ENCODE data around the gene USP17L22.
A peak's percentile ranks its signal among the peaks of the same experiment; 100 is the strongest.
"Not testable (repeated sequence)": the region's sequence is repeated elsewhere in the genome, so short reads cannot be mapped to it uniquely, and the experiment has no call there.

USP17L22 gene, protein sequence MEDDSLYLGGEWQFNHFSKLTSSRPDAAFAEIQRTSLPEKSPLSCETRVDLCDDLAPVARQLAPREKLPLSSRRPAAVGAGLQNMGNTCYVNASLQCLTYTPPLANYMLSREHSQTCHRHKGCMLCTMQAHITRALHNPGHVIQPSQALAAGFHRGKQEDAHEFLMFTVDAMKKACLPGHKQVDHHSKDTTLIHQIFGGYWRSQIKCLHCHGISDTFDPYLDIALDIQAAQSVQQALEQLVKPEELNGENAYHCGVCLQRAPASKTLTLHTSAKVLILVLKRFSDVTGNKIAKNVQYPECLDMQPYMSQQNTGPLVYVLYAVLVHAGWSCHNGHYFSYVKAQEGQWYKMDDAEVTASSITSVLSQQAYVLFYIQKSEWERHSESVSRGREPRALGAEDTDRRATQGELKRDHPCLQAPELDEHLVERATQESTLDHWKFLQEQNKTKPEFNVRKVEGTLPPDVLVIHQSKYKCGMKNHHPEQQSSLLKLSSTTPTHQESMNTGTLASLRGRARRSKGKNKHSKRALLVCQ

DNA sequence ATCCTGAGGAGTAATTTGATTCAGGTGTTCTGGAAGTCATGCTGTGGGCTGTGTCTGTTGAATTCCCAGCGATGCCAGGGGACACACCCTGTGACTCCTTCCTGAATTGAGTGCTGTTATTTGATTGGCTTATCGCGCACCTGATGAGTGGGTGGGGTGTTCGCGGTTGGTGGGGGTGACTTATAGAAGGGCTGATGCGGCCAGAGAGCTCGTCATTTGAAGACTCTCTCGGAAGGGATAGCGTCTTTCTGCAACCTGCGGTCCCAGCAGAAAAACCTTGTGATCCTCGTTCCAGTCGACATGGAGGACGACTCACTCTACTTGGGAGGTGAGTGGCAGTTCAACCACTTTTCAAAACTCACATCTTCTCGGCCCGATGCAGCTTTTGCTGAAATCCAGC, at the start of gene USP17L22:
Gene USP17L22 (plus strand): TSS at position 301 of the 400 bp plus-strand sequence. CDS start 0 bp downstream, at position 301.
- not testable (repeated sequence) for DNase-seq (ENCODE audit: low spot score)

DNA sequence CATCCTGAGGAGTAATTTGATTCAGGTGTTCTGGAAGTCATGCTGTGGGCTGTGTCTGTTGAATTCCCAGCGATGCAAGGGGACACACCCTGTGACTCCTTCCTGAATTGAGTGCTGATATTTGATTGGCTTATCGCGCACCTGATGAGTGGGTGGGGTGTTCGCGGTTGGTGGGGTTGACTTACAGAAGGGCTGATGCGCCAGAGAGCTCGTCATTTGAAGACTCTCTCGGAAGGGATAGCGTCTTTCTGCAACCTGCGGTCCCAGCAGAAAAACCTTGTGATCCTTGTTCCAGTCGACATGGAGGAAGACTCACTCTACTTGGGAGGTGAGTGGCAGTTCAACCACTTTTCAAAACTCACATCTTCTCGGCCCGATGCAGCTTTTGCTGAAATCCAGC, 47.6 kb upstream of the USP17L22 start, which contains the start of gene USP17L12:
Gene USP17L12 (plus strand): TSS at position 301 of the 400 bp plus-strand sequence. CDS start 0 bp downstream, at position 301.
- DNase-seq (ENCODE audit: low spot score) = not testable (repeated sequence)

DNA sequence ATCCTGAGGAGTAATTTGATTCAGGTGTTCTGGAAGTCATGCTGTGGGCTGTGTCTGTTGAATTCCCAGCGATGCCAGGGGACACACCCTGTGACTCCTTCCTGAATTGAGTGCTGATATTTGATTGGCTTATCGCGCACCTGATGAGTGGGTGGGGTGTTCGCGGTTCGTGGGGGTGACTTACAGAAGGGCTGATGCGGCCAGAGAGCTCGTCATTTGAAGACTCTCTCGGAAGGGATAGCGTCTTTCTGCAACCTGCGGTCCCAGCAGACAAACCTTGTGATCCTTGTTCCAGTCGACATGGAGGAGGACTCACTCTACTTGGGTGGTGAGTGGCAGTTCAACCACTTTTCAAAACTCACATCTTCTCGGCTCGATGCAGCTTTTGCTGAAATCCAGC, 42.8 kb upstream of the USP17L22 start, which contains the start of gene USP17L13:
Gene USP17L13 (plus strand): TSS at position 301 of the 400 bp plus-strand sequence. CDS start 0 bp downstream, at position 301.
- DNase-seq (ENCODE audit: low spot score) = not testable (repeated sequence)

DNA sequence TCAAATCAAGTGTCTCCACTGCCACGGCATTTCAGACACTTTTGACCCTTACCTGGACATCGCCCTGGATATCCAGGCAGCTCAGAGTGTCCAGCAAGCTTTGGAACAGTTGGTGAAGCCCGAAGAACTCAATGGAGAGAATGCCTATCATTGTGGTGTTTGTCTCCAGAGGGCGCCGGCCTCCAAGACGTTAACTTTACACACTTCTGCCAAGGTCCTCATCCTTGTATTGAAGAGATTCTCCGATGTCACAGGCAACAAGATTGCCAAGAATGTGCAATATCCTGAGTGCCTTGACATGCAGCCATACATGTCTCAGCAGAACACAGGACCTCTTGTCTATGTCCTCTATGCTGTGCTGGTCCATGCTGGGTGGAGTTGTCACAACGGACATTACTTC, 37.2 kb upstream of the USP17L22 start:
- DNase-seq (ENCODE audit: low spot score) = not testable (repeated sequence)

DNA sequence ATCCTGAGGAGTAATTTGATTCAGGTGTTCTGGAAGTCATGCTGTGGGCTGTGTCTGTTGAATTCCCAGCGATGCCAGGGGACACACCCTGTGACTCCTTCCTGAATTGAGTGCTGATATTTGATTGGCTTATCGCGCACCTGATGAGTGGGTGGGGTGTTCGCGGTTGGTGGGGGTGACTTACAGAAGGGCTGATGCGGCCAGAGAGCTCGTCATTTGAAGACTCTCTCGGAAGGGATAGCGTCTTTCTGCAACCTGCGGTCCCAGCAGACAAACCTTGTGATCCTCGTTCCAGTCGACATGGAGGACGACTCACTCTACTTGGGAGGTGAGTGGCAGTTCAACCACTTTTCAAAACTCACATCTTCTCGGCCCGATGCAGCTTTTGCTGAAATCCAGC, 33.3 kb upstream of the USP17L22 start, which contains the start of gene USP17L15:
Gene USP17L15 (plus strand): TSS at position 301 of the 400 bp plus-strand sequence. CDS start 0 bp downstream, at position 301.
- not testable (repeated sequence) for DNase-seq (ENCODE audit: low spot score)

DNA sequence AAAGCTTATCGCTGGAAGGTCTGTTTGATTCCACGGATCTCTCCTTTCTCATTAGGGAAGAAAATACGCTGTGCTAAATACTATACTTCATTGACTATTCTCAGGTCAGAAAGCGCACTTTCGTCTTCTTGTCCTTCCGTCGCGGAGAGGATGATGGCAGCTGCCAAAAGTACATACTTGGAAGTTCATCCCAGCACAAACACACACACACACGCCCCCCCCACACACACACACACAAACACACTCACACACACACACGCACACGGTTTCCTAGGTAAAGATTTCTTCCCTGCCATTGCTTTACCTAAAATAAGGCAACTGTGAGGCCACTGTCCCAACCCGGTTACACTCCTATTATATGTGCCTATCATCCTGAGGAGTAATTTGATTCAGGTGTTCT, 29.0 kb upstream of the USP17L22 start:
- not testable (repeated sequence) for DNase-seq (ENCODE audit: low spot score)

DNA sequence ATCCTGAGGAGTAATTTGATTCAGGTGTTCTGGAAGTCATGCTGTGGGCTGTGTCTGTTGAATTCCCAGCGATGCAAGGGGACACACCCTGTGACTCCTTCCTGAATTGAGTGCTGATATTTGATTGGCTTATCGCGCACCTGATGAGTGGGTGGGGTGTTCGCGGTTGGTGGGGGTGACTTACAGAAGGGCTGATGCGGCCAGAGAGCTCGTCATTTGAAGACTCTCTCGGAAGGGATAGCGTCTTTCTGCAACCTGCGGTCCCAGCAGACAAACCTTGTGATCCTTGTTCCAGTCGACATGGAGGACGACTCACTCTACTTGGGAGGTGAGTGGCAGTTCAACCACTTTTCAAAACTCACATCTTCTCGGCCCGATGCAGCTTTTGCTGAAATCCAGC, 23.8 kb upstream of the USP17L22 start, which contains the start of gene USP17L17:
Gene USP17L17 (plus strand): TSS at position 301 of the 400 bp plus-strand sequence. CDS start 0 bp downstream, at position 301.
- not testable (repeated sequence) for DNase-seq (ENCODE audit: low spot score)

DNA sequence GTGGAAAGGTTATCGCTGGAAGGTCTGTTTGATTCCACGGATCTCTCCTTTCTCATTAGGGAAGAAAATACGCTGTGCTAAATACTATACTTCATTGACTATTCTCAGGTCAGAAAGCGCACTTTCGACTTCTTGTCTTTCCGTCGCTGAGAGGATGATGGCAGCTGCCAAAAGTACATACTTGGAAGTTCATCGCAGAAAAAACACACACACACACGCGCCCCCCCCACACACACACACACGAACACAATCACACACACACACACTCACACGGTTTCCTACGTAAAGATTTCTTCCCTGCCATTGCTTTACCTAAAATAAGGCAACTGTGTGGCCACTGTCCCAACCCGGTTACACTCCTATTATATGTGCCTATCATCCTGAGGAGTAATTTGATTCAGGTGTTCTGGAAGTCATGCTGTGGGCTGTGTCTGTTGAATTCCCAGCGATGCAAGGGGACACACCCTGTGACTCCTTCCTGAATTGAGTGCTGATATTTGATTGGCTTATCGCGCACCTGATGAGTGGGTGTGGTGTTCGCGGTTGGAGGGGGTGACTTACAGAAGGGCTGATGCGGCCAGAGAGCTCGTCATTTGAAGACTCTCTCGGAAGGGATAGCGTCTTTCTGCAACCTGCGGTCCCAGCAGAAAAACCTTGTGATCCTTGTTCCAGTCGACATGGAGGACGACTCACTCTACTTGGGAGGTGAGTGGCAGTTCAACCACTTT, 19.3 kb upstream of the USP17L22 start, which contains the start of gene USP17L18:
Gene USP17L18 (plus strand): TSS at position 678 of the 728 bp plus-strand sequence. CDS start 0 bp downstream, at position 678.
- DNase-seq (ENCODE audit: low spot score) = peak; percentile 0

DNA sequence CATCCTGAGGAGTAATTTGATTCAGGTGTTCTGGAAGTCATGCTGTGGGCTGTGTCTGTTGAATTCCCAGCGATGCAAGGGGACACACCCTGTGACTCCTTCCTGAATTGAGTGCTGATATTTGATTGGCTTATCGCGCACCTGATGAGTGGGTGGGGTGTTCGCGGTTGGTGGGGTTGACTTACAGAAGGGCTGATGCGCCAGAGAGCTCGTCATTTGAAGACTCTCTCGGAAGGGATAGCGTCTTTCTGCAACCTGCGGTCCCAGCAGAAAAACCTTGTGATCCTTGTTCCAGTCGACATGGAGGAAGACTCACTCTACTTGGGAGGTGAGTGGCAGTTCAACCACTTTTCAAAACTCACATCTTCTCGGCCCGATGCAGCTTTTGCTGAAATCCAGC, 14.3 kb upstream of the USP17L22 start, which contains the start of gene USP17L19:
Gene USP17L19 (plus strand): TSS at position 301 of the 400 bp plus-strand sequence. CDS start 0 bp downstream, at position 301.
- not testable (repeated sequence) for DNase-seq (ENCODE audit: low spot score)

DNA sequence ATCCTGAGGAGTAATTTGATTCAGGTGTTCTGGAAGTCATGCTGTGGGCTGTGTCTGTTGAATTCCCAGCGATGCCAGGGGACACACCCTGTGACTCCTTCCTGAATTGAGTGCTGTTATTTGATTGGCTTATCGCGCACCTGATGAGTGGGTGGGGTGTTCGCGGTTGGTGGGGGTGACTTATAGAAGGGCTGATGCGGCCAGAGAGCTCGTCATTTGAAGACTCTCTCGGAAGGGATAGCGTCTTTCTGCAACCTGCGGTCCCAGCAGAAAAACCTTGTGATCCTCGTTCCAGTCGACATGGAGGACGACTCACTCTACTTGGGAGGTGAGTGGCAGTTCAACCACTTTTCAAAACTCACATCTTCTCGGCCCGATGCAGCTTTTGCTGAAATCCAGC, 9.6 kb upstream of the USP17L22 start, which contains the start of gene USP17L20:
Gene USP17L20 (plus strand): TSS at position 301 of the 400 bp plus-strand sequence. CDS start 0 bp downstream, at position 301.
- not testable (repeated sequence) for DNase-seq (ENCODE audit: low spot score)

DNA sequence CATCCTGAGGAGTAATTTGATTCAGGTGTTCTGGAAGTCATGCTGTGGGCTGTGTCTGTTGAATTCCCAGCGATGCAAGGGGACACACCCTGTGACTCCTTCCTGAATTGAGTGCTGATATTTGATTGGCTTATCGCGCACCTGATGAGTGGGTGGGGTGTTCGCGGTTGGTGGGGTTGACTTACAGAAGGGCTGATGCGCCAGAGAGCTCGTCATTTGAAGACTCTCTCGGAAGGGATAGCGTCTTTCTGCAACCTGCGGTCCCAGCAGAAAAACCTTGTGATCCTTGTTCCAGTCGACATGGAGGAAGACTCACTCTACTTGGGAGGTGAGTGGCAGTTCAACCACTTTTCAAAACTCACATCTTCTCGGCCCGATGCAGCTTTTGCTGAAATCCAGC, 4.8 kb upstream of the USP17L22 start, which contains the start of gene USP17L21:
Gene USP17L21 (plus strand): TSS at position 301 of the 400 bp plus-strand sequence. CDS start 0 bp downstream, at position 301.
- not testable (repeated sequence) for DNase-seq (ENCODE audit: low spot score)

DNA sequence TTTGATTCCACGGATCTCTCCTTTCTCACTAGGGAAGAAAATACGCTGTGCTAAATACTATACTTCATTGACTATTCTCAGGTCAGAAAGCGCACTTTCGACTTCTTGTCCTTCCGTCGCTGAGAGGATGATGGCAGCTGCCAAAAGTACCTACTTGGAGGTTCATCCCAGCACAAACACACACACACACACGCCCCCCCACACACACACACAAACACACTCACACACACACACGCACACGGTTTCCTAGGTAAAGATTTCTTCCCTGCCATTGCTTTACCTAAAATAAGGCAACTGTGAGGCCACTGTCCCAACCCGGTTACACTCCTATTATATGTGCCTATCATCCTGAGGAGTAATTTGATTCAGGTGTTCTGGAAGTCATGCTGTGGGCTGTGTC, 4.3 kb downstream of the USP17L22 start:
- not testable (repeated sequence) for DNase-seq (ENCODE audit: low spot score)

Measured in RKO (cell line).